NCI-H2107 (cell line): ENCODE results near the gene ADA.

Experiments used
- DNase-seq: peaks from one replicate; lab custom pipeline; 2025; lab: John Stamatoyannopoulos, UW

Gene ADA

GRCh38 chr20:44624152-44624551, 27.3 kb downstream of the ADA start:
- DNase-seq: no peak

GRCh38 chr20:44622501-44623270, 28.8 kb downstream of the ADA start:
- DNase-seq: no peak

- no peak for DNase-seq
Measured at GRCh38 chr20:44621939-44622338, 29.6 kb downstream of the ADA start.

- no peak for DNase-seq
Measured at GRCh38 chr20:44621325-44621724, 30.2 kb downstream of the ADA start.

- DNase-seq: no peak
Measured at GRCh38 chr20:44620030-44620429, 31.5 kb downstream of the ADA start.

GRCh38 chr20:44619294-44619693, 32.2 kb downstream of the ADA start:
- DNase-seq: no peak

GRCh38 chr20:44618318-44618731, 33.2 kb downstream of the ADA start:
- DNase-seq: no peak

- no peak for DNase-seq
Measured at GRCh38 chr20:44616604-44616964, 34.9 kb downstream of the ADA start.

GRCh38 chr20:44615876-44616603, 35.5 kb downstream of the ADA start:
- DNase-seq: no peak

GRCh38 chr20:44615169-44615791, 36.2 kb downstream of the ADA start:
- no peak for DNase-seq

GRCh38 chr20:44614525-44614924, 37.0 kb downstream of the ADA start:
- no peak for DNase-seq

- DNase-seq: no peak
Measured at GRCh38 chr20:44613575-44613974, 37.9 kb downstream of the ADA start.

- DNase-seq: no peak
Measured at GRCh38 chr20:44610313-44610962, 41.1 kb downstream of the ADA start.

- DNase-seq: peak; percentile 22
Measured at GRCh38 chr20:44609516-44610312, 41.8 kb downstream of the ADA start.

GRCh38 chr20:44609006-44609515, 42.4 kb downstream of the ADA start:
- DNase-seq: no peak

GRCh38 chr20:44606725-44607441, 44.6 kb downstream of the ADA start:
- DNase-seq: no peak

- DNase-seq: no peak
Measured at GRCh38 chr20:44603327-44603726, 48.2 kb downstream of the ADA start.

- no peak for DNase-seq
Measured at GRCh38 chr20:44601801-44602204, 49.7 kb downstream of the ADA start.

- DNase-seq: no peak
Measured at GRCh38 chr20:44601236-44601671, 50.2 kb downstream of the ADA start.

GRCh38 chr20:44600758-44601201, 50.7 kb downstream of the ADA start:
- no peak for DNase-seq

GRCh38 chr20:44600301-44600700, 51.2 kb downstream of the ADA start:
- no peak for DNase-seq
